Stimulated activated CD4-positive, alpha-beta T cell treated with anti-CD3 and anti-CD28 coated beads, Interleukin-15, amount 100 ng/mL, for 24 hours (primary cell): ENCODE results near the gene PRRT3.
"Not testable (repeated sequence)": the region's sequence is repeated elsewhere in the genome, so short reads cannot be mapped to it uniquely, and the experiment has no call there.

ENCODE experiments used
- DNase-seq: peaks from one replicate; pipeline ENCODE4 v3.0.0-alpha.2; 2020

The PRRT3 gene

GRCh38 chr3:9897408-9898372 lies 54.5 kb downstream of the PRRT3 start:
- no peak for DNase-seq

- DNase-seq = not testable (repeated sequence)
Measured at GRCh38 chr3:9896755-9897407, 55.3 kb downstream of the PRRT3 start.

GRCh38 chr3:9895715-9896114 lies 56.5 kb downstream of the PRRT3 start:
- DNase-seq = not testable (repeated sequence)
